GM12801 (cell line): Measurements from ENCODE around the gene SPEF1.

Experiments
- CTCF ChIP-seq: IDR thresholded peaks from one replicate; pipeline ENCODE4 v1.5.1; 2011; ENCODE audit warnings: control low read depth; ENCODE audit not compliant: insufficient read length; ENCODE audit errors: extremely low read depth

Gene SPEF1

GRCh38 chr20:3738111-3739053, 42.9 kb downstream of the SPEF1 start:
- no peak for TF ChIP-seq CTCF

- TF ChIP-seq CTCF: no peak
Observed at GRCh38 chr20:3735768-3736167, 45.5 kb downstream of the SPEF1 start.

GRCh38 chr20:3734111-3734843, 47.0 kb downstream of the SPEF1 start:
- TF ChIP-seq CTCF: no peak

- TF ChIP-seq CTCF: no peak
Observed at GRCh38 chr20:3733119-3733995, 47.9 kb downstream of the SPEF1 start.

- no peak for TF ChIP-seq CTCF
Observed at GRCh38 chr20:3732327-3733118, 48.7 kb downstream of the SPEF1 start, which contains the start of gene HSPA12B. TSS of gene HSPA12B (plus strand) at chr20:3732685. CDS start at chr20:3738675, 5,990 bp downstream.

- TF ChIP-seq CTCF: no peak
Observed at GRCh38 chr20:3731944-3732326, 49.3 kb downstream of the SPEF1 start.
